AG10803 (cell line): ENCODE results near the gene CAMSAP3.
"Not testable (repeated sequence)": the region's sequence is repeated elsewhere in the genome, so short reads cannot be mapped to it uniquely, and the experiment has no call there.

ENCODE experiments used
- DNase-seq: peaks from one replicate; pipeline ENCODE4 v3.0.0; 2010; ENCODE audit warnings: low read depth
- H3K4me3 ChIP-seq: 2 replicates; pipeline ENCODE4 v1.5.1; 2011; ENCODE audit warnings: mild to moderate bottlenecking, low read length, control low read depth
- CTCF ChIP-seq: conservative IDR thresholded peaks from 2 replicates; pipeline ENCODE4 v1.5.1; 2011; ENCODE audit warnings: mild to moderate bottlenecking, low read length, control low read depth, inconsistent platforms

Gene CAMSAP3

GRCh38 chr19:7560255-7560654, 35.4 kb upstream of the CAMSAP3 start:
- no peak overlapping the region for H3K4me3 ChIP-seq
- DNase-seq, result no peak
- no peak for TF ChIP-seq CTCF

GRCh38 chr19:7561325-7561724, 34.3 kb upstream of the CAMSAP3 start:
- DNase-seq, result no peak
- no peak overlapping the region for H3K4me3 ChIP-seq
- TF ChIP-seq CTCF, result no peak

- no peak for DNase-seq
- TF ChIP-seq CTCF, result no peak
- no peak overlapping the region for H3K4me3 ChIP-seq
These were observed 32.8 kb upstream of the CAMSAP3 start for GRCh38 chr19:7562646-7563393.

- no peak overlapping the region for H3K4me3 ChIP-seq
- no peak for DNase-seq
- TF ChIP-seq CTCF, result no peak
These were observed 30.8 kb upstream of the CAMSAP3 start for GRCh38 chr19:7564866-7565265.

GRCh38 chr19:7565332-7565731, 30.3 kb upstream of the CAMSAP3 start:
- no peak for TF ChIP-seq CTCF
- no peak for DNase-seq
- no peak overlapping the region for H3K4me3 ChIP-seq

GRCh38 chr19:7570761-7571160, 24.9 kb upstream of the CAMSAP3 start:
- no peak for TF ChIP-seq CTCF

GRCh38 chr19:7575434-7576040, 20.1 kb upstream of the CAMSAP3 start:
- DNase-seq, result no peak
- H3K4me3 ChIP-seq, result no peak overlapping the region
- TF ChIP-seq CTCF, result no peak

More at GRCh38 chr19:7570761-7571160, 24.9 kb upstream of the CAMSAP3 start:
- no peak for DNase-seq
- no peak overlapping the region for H3K4me3 ChIP-seq

GRCh38 chr19:7577422-7577821, 18.2 kb upstream of the CAMSAP3 start:
- H3K4me3 ChIP-seq, DNase-seq: not testable (repeated sequence)
